ENCODE measurements around the gene ADGRV1.
"Not testable (repeated sequence)": the region's sequence is repeated elsewhere in the genome, so short reads cannot be mapped to it uniquely, and the experiment has no call there.

The ADGRV1 gene

DNA sequence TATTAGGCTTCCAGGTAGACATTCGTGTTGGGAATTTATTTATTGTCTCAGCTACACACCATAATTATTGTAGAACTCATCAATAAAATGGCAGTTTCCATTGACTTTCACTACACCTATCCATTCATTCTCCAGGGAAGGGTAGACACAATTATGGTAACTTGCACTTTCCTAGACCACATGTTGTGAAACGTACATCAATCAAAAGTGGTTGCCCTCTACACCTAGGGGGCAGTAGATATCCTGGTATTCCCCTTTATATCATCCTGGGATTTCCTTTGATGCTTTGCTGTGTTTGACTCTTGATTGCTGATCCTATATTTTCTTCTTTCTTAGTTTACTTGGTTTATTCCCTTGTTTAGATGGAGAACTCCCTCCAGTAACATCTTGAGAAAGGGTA, 47.9 kb downstream of the ADGRV1 start:
- H3K4me1 Mint-ChIP-seq: no peaks in the 10 kb centered on the region
- no peaks in the 10 kb centered on the region for H3K9me3 Mint-ChIP-seq
- ATAC-seq: no peak
- DNase-seq: no peak
- H3K27ac Mint-ChIP-seq: no peak overlapping the region
- peaks cover 53% of the 10 kb centered on the region for H3K27me3 Mint-ChIP-seq
- no peak overlapping the region for H3K4me3 Mint-ChIP-seq

GRCh38 chr5:90612919-90613318, 54.3 kb downstream of the ADGRV1 start:
- ATAC-seq (no peak), DNase-seq (no peak)
- no peak overlapping the region for H3K4me3 Mint-ChIP-seq
- H3K27ac Mint-ChIP-seq: no peak overlapping the region
- no peaks in the 10 kb centered on the region for H3K9me3 Mint-ChIP-seq
- H3K27me3 Mint-ChIP-seq: peaks cover 26% of the 10 kb centered on the region
- H3K4me1 Mint-ChIP-seq: peaks cover 8% of the 10 kb centered on the region

DNA sequence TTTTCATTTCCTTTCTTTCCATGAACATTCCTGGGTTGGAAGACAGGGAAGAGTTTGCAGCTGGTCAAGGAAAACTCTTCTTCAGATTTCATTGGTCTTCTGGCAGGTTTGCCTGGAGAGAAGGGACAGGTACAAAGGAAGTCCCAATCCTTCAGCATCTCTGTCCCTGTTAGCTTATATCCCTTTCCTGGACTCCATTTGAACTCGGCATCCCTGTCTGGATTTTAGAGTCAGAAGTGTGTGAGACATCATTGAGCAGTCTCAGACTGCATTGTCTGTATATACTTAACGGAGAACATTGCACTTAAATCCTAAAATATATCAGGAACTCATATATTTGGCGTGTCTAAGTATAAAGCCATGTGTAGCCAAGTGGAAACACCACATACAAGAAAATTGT, 54.9 kb downstream of the ADGRV1 start:
- H3K27me3 Mint-ChIP-seq: peaks cover 20% of the 10 kb centered on the region
- no peak for DNase-seq
- H3K9me3 Mint-ChIP-seq: no peaks in the 10 kb centered on the region
- ATAC-seq: no peak
- peaks cover 8% of the 10 kb centered on the region for H3K4me1 Mint-ChIP-seq
- no peak overlapping the region for H3K4me3 Mint-ChIP-seq
- no peak overlapping the region for H3K27ac Mint-ChIP-seq

- H3K4me3 Mint-ChIP-seq: no peak overlapping the region
These were observed 55.4 kb downstream of the ADGRV1 start for GRCh38 chr5:90613918-90614504.

GRCh38 chr5:90615355-90615754, 56.8 kb downstream of the ADGRV1 start:
- Mint-ChIP-seq H3K4me1 (peaks cover 8% of the 10 kb centered on the region), H3K27me3 (peaks cover 12% of the 10 kb centered on the region), H3K4me3 (no peak overlapping the region), H3K27ac (no peak overlapping the region), H3K9me3 (no peaks in the 10 kb centered on the region)
- ATAC-seq (no peak), DNase-seq (no peak)

More at GRCh38 chr5:90613918-90614504, 55.4 kb downstream of the ADGRV1 start:
- ATAC-seq: no peak
- no peaks in the 10 kb centered on the region for H3K9me3 Mint-ChIP-seq
- H3K27me3 Mint-ChIP-seq: peaks cover 19% of the 10 kb centered on the region
- peaks cover 8% of the 10 kb centered on the region for H3K4me1 Mint-ChIP-seq
- no peak overlapping the region for H3K27ac Mint-ChIP-seq
- no peak for DNase-seq

DNA sequence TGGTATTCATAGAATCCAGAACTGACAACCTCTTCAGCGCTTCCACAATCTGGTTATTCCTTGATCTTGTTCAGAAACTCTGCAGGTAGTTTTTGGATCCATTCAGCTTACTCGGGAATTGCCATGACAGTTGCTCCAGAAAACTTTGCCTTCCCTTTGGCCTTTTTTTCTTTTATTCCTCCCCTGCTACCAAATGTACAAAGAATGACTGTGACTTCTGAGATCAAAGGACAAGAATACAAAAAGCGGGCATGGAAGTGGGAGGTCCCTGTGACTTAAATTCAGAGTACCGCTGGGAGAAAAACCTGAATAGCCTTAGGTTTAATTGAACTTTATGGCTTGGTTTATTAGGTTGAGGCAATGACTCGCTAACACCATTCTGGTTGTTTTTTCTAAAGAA, 59.5 kb downstream of the ADGRV1 start:
- DNase-seq: no peak
- H3K27me3 Mint-ChIP-seq: no peaks in the 10 kb centered on the region
- ATAC-seq: no peak
- H3K27ac Mint-ChIP-seq: no peak overlapping the region
- no peaks in the 10 kb centered on the region for H3K9me3 Mint-ChIP-seq
- H3K4me1 Mint-ChIP-seq: peaks cover 5% of the 10 kb centered on the region
- H3K4me3 Mint-ChIP-seq: no peak overlapping the region

DNA sequence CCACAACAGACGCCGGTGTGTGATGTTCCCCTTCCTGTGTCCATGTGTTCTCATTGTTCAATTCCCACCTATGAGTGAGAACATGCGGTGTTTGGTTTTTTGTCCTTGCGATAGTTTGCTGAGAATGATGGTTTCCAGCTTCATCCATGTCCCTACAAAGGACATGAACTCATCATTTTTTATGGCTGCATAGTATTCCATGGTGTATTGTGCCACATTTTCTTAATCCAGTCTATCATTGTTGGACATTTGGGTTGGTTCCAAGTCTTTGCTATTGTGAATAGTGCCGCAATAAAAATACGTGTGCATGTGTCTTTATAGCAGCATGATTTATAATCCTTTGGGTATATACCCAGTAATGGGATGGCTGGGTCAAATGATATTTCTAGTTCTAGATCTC, 61.2 kb downstream of the ADGRV1 start:
- ATAC-seq, H3K4me3 Mint-ChIP-seq, H3K27ac Mint-ChIP-seq, DNase-seq, H3K9me3 Mint-ChIP-seq, H3K27me3 Mint-ChIP-seq, H3K4me1 Mint-ChIP-seq: not testable (repeated sequence)

DNA sequence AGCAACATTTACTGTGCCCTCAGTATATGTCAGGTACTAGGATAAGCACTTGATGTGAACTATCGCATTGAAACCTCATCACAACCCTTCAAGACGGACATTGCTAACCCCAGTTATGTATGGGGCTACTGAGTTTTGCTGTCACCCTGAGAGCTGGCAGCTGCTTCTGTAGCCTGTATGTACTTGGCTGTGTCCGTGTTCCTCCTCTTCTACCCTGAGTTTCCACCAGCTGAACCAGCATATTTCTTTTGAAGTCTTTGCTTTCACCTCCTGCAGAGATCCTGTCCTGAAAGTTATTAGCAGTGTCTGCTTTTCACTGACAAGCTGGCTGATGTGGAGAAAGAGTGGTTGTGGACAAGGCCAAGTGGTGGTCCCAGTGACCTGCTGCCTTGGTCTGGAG, 63.3 kb downstream of the ADGRV1 start:
- Mint-ChIP-seq H3K27ac (no peak overlapping the region), H3K9me3 (no peaks in the 10 kb centered on the region), H3K27me3 (no peaks in the 10 kb centered on the region), H3K4me3 (no peak overlapping the region), H3K4me1 (no peaks in the 10 kb centered on the region)
- ATAC-seq (no peak), DNase-seq (no peak)

DNA sequence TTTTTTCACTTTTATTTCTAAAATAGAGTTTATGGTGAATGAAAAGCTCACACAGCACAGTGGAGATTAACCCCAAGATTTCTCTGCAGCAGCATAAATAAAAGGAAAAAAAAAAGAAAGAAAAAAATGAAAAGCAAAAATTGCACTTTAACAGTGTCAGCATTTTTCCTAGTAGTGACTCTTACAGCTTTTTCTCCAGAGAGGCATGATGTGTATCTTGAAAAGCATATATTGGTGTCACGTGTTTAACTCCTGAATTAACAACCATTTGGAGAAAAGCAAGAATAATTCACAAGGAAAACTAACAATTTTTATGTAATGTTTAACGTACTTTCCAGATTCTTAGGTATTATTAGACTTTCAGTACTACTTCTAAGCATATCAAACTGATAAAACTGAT, 67.9 kb downstream of the ADGRV1 start:
- Mint-ChIP-seq H3K4me3 (no peak overlapping the region), H3K27ac (no peak overlapping the region), H3K9me3 (no peaks in the 10 kb centered on the region), H3K4me1 (no peaks in the 10 kb centered on the region), H3K27me3 (no peaks in the 10 kb centered on the region)
- DNase-seq: no peak
- no peak for ATAC-seq

- H3K4me3 Mint-ChIP-seq: no peak overlapping the region
- DNase-seq: no peak
These were observed 69.9 kb downstream of the ADGRV1 start for GRCh38 chr5:90628492-90628891.

GRCh38 chr5:90632791-90633190, 74.2 kb downstream of the ADGRV1 start:
- Mint-ChIP-seq H3K4me1 (no peaks in the 10 kb centered on the region), H3K4me3 (no peak overlapping the region), H3K9me3 (no peaks in the 10 kb centered on the region), H3K27me3 (no peaks in the 10 kb centered on the region), H3K27ac (no peak overlapping the region)
- DNase-seq (no peak), ATAC-seq (no peak)

More at GRCh38 chr5:90628492-90628891, 69.9 kb downstream of the ADGRV1 start:
- no peaks in the 10 kb centered on the region for H3K9me3 Mint-ChIP-seq
- H3K4me1 Mint-ChIP-seq: no peaks in the 10 kb centered on the region
- ATAC-seq: no peak
- no peak overlapping the region for H3K27ac Mint-ChIP-seq
- H3K27me3 Mint-ChIP-seq: no peaks in the 10 kb centered on the region

DNA sequence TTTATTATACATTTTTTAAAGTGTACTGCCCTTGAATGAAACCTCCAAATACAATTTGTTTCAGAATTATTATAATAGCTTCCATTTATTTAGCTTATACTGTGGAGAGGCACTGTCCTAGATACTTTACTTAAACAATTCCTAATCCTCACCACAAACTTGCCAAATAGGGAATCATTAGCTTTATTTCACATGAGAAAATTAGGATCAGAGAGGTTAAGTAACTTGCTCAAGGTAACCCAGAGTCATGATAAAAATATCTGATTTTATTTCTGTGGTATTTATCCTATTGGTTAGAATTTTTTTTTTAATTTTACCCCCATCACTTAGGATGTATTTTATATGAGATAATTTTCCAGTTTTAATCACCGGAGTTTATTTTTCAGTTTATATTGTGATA, 78.4 kb downstream of the ADGRV1 start:
- no peaks in the 10 kb centered on the region for H3K27me3 Mint-ChIP-seq
- no peak for ATAC-seq
- DNase-seq: no peak
- no peaks in the 10 kb centered on the region for H3K4me1 Mint-ChIP-seq
- no peak overlapping the region for H3K4me3 Mint-ChIP-seq
- no peaks in the 10 kb centered on the region for H3K9me3 Mint-ChIP-seq
- H3K27ac Mint-ChIP-seq: no peak overlapping the region

- H3K4me1 Mint-ChIP-seq: no peaks in the 10 kb centered on the region
- H3K9me3 Mint-ChIP-seq: no peaks in the 10 kb centered on the region
- H3K27me3 Mint-ChIP-seq: no peaks in the 10 kb centered on the region
- H3K27ac Mint-ChIP-seq: no peak overlapping the region
- no peak overlapping the region for H3K4me3 Mint-ChIP-seq
- no peak for ATAC-seq
- DNase-seq: no peak
These were observed 79.1 kb downstream of the ADGRV1 start for GRCh38 chr5:90637731-90638130.

- DNase-seq (no peak), ATAC-seq (no peak)
- Mint-ChIP-seq H3K9me3 (no peaks in the 10 kb centered on the region), H3K27ac (no peak overlapping the region), H3K4me3 (no peak overlapping the region), H3K4me1 (no peaks in the 10 kb centered on the region), H3K27me3 (no peaks in the 10 kb centered on the region)
These were observed 80.3 kb downstream of the ADGRV1 start for GRCh38 chr5:90638878-90639277.

DNA sequence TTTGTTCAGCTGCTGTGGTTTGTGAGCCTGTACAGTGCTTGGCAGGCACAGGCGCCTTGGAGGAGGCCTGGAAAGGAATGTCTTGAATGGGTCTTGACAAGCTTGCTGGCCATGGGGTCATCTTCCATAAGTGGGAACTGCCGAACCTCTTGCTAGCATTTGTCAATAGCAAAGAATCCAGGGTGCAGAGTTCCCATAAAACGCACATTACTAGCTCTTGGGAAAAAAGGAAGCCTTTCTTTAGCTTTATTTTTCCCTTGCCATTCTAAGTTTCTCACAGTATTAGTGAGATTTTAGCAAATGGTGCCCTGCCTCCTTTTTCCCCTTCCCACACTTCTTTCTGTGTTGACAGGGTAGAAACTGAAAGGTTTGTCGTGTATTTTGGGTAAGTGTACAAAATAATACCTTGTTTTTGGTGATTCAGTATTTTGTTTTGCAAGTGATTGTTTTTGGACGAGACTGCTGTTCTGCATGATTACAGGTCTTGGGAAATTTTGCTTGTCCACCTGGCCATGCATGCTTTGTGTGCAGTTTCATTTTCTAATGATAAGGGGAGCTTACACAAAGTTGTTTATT, 82.0 kb downstream of the ADGRV1 start:
- H3K4me3 Mint-ChIP-seq: no peak overlapping the region
- H3K27me3 Mint-ChIP-seq: no peaks in the 10 kb centered on the region
- no peaks in the 10 kb centered on the region for H3K9me3 Mint-ChIP-seq
- H3K4me1 Mint-ChIP-seq: no peaks in the 10 kb centered on the region
- ATAC-seq (no peak), DNase-seq (no peak)
- H3K27ac Mint-ChIP-seq: no peak overlapping the region

- Mint-ChIP-seq H3K4me1 (no peaks in the 10 kb centered on the region), H3K27ac (no peak overlapping the region), H3K4me3 (no peak overlapping the region), H3K27me3 (no peaks in the 10 kb centered on the region), H3K9me3 (no peaks in the 10 kb centered on the region)
- ATAC-seq (no peak), DNase-seq (no peak)
These were observed 82.9 kb downstream of the ADGRV1 start for GRCh38 chr5:90641528-90641927.

- no peaks in the 10 kb centered on the region for H3K9me3 Mint-ChIP-seq
- DNase-seq (no peak), ATAC-seq (no peak)
- H3K4me3 Mint-ChIP-seq: no peak overlapping the region
- no peaks in the 10 kb centered on the region for H3K27me3 Mint-ChIP-seq
- no peak overlapping the region for H3K27ac Mint-ChIP-seq
- H3K4me1 Mint-ChIP-seq: no peaks in the 10 kb centered on the region
These were observed 84.2 kb downstream of the ADGRV1 start for GRCh38 chr5:90642706-90643229.
